T47D (cell line): ENCODE data around the gene HSPB9.

Experiments used
- DNase-seq, 2 experiments: peaks; one replicate each; pipeline versions ENCODE4 v3.0.0 to v3.0.0-alpha.2; 2011 to 2012; ENCODE audit warnings: low read depth in 1 of 2, low spot score in 1 of 2
- JUND ChIP-seq: IDR thresholded peaks from 2 replicates; pipeline ENCODE4 v1.6.1; 2012; ENCODE audit warnings: low read depth
- in situ Hi-C: cut with HindIII; loops from 2 replicates; pipeline ENCODE4 v1.10.0; 2016; ENCODE audit warnings: low sequenced_read_pairs, low pct_unique_long_range_greater_than_20kb

The HSPB9 gene

DNA sequence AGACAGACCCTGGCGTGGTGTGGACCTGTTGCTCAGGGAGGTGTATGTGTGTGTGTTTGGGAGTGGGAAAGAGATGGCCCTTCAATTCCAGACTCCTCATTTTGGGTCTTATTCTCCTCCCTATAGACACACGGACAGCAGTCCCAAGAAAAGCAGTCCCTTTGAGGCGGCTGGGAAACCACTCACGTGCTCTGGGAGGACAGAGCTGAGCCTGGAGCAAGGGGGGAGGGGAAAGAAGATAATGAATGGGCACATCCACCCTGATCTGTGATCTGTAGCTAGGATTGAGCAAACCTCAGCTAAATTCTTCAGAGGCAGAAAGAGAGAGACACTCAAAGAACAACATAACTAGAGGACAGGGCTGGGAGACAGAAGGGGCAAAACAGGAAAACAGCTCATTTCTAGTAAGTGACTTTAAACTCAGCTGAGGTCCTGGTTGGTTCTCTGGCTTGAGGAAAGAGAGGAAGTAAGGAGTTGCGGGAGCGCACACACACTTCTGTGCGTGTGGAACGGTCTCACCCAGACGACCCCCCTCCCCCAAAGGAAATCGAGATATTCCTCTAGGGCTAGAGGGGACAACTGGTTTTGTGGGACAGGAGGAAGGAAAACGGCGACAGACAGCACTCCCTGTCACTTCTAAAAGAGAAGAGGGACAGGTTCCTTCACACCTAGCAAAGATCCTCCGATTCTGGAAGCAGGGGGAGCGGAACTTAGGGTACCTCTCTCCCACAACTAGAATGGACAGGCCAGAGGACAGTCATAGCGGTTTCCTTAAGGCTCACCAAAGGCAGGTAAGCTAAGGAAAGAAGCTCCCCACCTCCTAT lies 31.5 kb downstream of the HSPB9 start:
- in situ Hi-C loops = no loop called here
- peak in 1 of 2 experiments; percentile 42 for DNase-seq
- no peak for TF ChIP-seq JUND

DNA sequence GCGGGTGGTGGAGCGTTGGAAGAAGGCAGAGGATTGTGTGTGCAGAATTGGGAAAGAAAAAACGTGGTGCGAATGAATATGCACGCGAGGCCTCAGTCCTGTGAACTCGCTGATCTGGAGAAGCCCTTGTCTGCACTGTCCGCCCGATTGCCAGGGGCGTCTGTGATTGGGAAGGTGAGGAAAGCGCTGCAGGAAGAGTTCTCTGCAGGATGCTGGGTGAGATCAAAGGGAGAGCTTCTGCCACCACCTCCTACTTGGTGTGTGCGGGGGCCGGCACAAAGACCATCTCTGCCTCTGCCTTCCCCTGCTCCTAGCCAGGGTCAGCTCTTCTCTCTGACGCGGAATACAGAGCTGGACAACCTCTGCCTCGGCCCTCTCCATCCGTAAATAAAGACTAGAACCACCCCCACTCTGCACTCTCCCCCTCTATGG lies 33.0 kb downstream of the HSPB9 start:
- no peak for TF ChIP-seq JUND
- no peak for DNase-seq
- in situ Hi-C loops = no loop called here

DNA sequence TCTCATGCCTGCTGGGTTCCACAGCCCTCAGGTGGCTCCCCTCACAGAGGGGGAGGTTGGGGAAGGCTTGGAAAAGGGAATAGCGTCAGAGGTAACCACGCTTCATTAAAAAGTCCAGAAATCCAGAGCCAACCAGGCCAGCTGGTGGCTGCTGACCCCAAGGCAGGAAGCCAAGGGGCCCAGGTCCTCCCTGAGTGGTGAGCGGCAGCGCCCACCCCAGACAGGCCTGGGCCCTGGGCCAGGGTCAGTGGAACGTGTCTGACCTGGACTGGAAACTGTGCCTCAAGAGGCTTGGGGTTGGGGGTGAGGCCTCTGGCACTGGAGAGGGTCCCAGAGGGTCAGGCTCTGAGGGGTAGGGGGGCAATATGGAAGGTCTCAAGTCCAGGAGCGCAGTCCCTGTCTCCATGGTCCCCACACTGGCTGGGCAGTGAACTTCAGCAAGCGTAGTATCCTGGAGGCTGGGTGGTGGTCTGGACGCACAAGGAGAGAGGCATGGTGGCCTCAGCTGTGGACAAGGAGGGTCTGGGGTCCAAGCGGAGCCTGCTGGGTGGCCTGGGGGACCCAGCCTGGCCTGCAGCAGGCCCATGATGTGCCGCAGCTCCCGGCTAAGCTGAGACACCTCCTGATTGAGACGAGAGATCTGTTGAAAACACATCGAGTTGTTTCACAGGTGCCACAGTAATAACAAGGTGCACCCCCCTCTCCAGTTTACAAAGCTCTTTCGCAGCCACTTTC lies 37.4 kb downstream of the HSPB9 start:
- TF ChIP-seq JUND = no peak

DNA sequence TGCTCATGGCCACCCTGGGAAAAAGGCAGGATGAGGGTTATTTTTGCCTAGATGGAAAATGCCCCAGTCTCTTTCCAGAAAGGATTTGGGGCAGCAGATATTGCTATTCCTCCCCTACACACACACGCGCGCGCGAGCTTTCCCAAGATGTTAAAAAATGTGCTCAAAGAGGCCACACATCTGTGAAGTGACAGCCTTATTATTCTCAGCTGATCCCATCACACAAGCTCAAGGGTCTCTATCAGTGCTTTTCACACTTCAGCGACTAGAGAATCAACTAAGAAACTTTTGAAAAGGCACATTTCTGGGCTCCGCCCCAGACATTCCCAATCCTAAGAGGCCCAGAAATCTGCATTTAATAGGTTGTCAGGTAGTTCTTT lies 37.9 kb downstream of the HSPB9 start:
- TF ChIP-seq JUND = no peak
- DNase-seq = no peak
- in situ Hi-C loops = no loop called here

More for the DNA sequence above, 37.4 kb downstream of the HSPB9 start:
- no peak for DNase-seq
- in situ Hi-C loops = no loop called here

DNA sequence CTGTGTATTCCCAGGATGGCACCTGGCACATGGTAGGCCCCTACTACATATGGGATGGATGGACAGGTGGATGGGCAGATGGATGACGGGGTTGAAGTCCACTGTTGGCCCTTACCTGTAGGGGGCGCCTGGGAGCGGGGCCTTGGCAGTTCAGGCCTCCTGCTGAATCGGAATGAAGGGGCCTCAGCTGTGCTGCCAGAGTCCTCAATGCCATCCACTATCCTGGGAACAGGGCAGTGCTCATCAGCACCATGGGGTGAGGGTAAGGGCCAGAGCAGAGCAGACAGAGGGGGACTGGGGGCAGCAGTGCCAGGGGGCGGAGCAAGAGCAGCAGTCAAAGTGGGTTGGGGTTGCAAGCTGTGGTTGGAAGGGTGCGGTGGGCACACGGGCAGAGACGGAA lies 40.5 kb downstream of the HSPB9 start:
- in situ Hi-C loops = no loop called here
- TF ChIP-seq JUND = no peak
- peak in 1 of 2 experiments; percentile 37 for DNase-seq

DNA sequence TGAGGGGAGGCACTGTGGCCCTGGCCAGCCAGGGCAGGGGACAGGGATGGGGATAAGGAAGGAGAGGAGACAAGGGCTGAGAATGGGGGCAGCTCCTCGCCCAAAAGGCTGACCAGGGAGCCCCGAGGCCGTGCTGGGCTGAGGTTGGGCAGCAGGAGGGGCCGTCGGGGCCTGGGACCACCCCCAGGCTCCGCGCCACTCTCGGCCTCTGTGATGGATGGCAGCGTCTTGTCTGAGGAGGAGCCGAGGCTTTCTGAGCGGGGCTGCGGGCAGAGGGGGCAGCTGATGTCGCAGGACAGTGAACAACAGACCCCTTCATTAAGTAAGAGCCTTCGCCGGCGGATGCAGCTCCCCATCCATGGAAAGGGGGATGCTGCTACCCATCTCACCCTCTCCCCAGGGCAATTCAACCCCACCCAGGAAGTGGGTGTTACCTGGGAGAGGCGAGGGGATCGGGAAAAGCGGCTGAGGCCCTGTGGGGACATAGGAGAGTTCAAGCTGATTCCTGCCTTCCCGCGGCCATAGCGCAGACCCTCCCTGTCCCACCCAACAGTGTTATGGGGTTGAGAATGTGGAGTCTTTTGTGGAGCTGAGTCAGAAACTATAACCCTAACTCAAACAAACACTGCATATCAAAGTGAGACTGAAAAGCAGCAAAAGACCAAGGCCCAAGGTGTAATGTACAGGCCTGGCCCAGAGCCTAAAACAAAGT lies 41.2 kb downstream of the HSPB9 start:
- in situ Hi-C loops = no loop called here
- no peak for TF ChIP-seq JUND
- DNase-seq = no peak

DNA sequence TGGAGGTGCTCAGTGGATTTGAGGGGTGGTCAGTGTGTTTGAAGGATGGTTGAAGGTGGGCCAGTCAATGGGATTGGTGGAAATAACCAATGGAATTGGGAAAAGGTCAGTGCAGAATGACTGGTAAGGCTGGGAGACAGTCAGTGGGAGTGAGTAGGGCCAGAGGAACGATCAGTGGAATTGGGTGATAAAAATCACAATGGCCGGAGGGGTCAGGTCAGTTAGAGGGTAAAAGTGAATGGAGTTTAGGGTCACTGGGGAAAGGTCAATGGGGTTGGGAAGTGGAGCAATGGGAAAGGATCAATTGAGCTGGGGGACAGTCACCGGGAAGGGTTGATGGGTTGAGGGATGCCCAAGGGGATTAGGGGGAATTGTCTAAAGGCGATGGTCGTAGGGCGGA lies 43.1 kb downstream of the HSPB9 start:
- in situ Hi-C loops = no loop called here
- no peak for DNase-seq

DNA sequence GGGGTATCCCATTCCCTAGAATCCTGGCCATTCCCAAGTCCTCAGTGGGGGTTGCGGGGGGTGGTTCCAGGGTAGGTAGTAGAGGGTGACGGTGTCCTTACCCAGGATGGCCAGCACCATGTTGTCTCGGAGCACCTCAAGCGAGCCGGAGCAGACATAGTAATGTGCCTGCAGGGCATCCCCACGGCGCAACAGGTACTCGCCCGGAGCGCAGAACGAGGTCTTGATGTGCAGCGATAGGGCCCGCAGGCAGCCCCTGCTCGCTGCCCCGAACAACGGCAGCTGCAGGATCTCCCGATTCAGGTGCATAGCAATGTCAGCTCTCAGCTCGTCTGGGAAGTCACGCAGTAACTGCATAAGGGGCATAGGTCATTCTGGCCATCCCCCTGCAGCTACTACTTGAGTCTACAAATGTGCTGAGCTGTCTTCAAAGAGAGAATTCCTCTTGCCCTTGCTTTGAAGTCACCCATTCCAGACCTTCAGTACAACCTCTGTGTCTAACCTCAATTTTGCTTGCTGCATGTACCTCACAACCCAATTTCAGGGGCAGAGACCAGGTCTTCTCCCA lies 43.7 kb downstream of the HSPB9 start:
- in situ Hi-C loops = no loop called here
- no peak for DNase-seq
- no peak for TF ChIP-seq JUND

More for the DNA sequence above, 43.1 kb downstream of the HSPB9 start:
- no peak for TF ChIP-seq JUND

DNA sequence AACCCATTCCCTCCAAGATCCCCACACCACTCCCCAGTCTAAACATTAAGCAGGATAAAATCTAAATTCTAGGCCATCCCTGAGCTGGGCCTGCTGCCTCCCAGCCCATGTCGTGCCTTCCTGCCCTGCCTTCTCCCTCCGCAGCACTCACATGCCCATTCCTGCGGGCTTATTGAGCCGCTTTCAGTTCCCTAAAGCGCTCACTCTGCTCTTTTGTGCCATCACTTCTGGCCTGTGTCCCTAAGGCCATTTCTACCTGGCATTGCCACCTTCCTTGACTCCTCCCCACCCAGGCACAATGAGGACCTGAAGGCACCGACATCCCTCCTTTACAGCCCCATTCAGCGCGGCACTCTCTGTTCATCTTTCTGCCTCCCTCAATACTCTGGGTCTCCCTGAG lies 45.2 kb downstream of the HSPB9 start:
- no peak for DNase-seq
- no peak for TF ChIP-seq JUND

DNA sequence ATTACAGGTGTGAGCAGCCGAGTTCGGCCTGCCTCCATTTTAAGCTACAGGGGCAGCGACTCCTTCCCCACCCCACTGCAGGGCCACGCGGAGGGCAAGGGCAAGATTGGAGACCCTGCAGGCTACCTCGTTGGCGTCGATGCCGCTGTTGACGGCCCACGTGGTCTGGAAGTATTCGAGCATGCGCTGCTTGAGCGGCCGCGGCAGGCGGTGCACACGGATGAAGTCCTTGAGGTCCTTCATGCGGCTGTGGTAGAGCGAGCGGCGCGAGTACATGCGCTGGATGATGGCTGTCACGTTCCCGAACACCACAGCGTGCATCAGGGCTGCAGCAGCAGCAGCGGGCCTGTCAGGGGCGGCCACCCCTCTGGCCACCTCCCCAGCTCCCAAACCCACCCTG lies 46.7 kb downstream of the HSPB9 start:
- in situ Hi-C loops = no loop called here
- DNase-seq = no peak
- no peak for TF ChIP-seq JUND

More for the DNA sequence above, 45.2 kb downstream of the HSPB9 start:
- in situ Hi-C loops = no loop called here

DNA sequence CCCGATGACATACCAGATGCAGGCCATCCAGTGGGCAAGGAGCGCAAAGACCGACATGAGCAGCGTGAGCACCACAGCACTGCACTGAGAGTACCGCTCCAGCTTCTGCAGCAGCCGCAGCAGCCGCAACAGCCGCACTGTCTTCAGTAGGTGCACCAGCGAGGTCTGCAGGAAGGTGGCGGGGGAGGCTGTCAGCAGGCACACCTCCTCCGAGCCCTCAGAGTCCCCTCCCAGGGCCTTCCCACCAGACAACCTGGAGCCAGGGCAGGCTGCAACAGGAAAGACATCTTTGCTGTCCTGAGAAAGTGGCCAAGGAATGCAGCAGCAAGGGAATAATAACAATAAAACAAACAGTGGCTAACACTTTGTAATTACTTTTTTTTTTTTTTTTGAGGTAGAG lies 49.2 kb downstream of the HSPB9 start:
- DNase-seq = peak; percentile 51 to 56
- no peak for TF ChIP-seq JUND
- in situ Hi-C loops = no loop called here
